ENCODE results near the gene DTWD1. TPM values are rescaled to one million over a fixed set of nuclear protein-coding genes. Genes with fewer than 3 reads are reported as not detected.

Gene DTWD1
- total and polyA plus RNA-seq, 2 of the 4 experiments (the other 2 are of a cell fraction) = 19.9 to 20.1 TPM

- 0 out of 2 replicates have a peak, but pooled peaks cover 2% of the 10 kb centered on the region for H3K4me1 ChIP-seq (ENCODE audit: control insufficient read depth, insufficient read depth, low read length)
- H3K36me3 ChIP-seq (ENCODE audit: control insufficient read depth, insufficient read depth, low read length) = no peaks in the 10 kb centered on the region
- BruUV-seq (replicated peaks) = no TSS peak
- in situ Hi-C loops (cut with MboI; ENCODE audit: low sequenced_read_pairs) = no loop called here
- peaks cover 17% of the 10 kb centered on the region for H3K9me3 ChIP-seq (ENCODE audit: control insufficient read depth, insufficient read depth, low read length)
- H2AK5ac ChIP-seq (ENCODE audit: low read depth, low read length) = 0 out of 2 replicates have a peak overlapping the region, but pooled peaks have one; percentile 47
- no peak overlapping the region for H3K23ac ChIP-seq (ENCODE audit: low read depth, low read length)
- H3K14ac ChIP-seq (replicated peaks; ENCODE audit: low read depth, low read length) = no peak overlapping the region
- DNase-seq = no peak
- no peak overlapping the region for H3K4me2 ChIP-seq (ENCODE audit: low read depth, low read length)
- no peak overlapping the region for H2BK5ac ChIP-seq (ENCODE audit: low read depth, low read length, poor library complexity, severe bottlenecking)
- POLR2A ChIA-PET (ENCODE audit: unreplicated experiment) = no interaction called here
- no peak overlapping the region; the same call in 1 of the 2 replicates for H3K18ac ChIP-seq (ENCODE audit: low read depth, low read length)
- no peak overlapping the region for H2BK120ac ChIP-seq (ENCODE audit: low read depth, low read length)
- CTCF ChIA-PET = no interaction called here
- no peak overlapping the region for H2AFZ ChIP-seq (replicated peaks; ENCODE audit: low read length, poor library complexity)
- dilution Hi-C loops (cut with HindIII; ENCODE audit: low sequenced_read_pairs, unreplicated experiment) = no loop called here
- no peak overlapping the region for H4K91ac ChIP-seq (ENCODE audit: insufficient read depth, low read depth, low read length)
- no peak overlapping the region for H2BK20ac ChIP-seq (ENCODE audit: low read depth, low read length)
- H2BK15ac ChIP-seq (ENCODE audit: low read depth, low read length) = no peak overlapping the region
- H3K56ac ChIP-seq (ENCODE audit: extremely low read depth, insufficient read depth, low read length) = no peak overlapping the region
- no peak overlapping the region for H3K27ac ChIP-seq (ENCODE audit: insufficient read depth, low read length)
- H3K9ac ChIP-seq (ENCODE audit: low read depth, low read length) = no peak overlapping the region
- no peaks in the 10 kb centered on the region for H3K27me3 ChIP-seq (ENCODE audit: control insufficient read depth, insufficient read depth, low read length)
- no peaks in the 10 kb centered on the region for H4K20me1 ChIP-seq (ENCODE audit: insufficient read depth, low read length)
- H3K79me1 ChIP-seq (ENCODE audit: low read depth in 1 of 2, low read length in 2 of 2) = no peaks in the 10 kb centered on the region
- no peak overlapping the region for H4K5ac ChIP-seq (ENCODE audit: low read depth, low read length)
- ATAC-seq (ENCODE audit: low read depth) = no peak
- no peak overlapping the region for H3K4me3 ChIP-seq (ENCODE audit: insufficient read depth, low read depth, low read length)
- no peak overlapping the region for H3K4ac ChIP-seq (ENCODE audit: low read depth, low read length)
- TF ChIP-seq, protein P1, sequence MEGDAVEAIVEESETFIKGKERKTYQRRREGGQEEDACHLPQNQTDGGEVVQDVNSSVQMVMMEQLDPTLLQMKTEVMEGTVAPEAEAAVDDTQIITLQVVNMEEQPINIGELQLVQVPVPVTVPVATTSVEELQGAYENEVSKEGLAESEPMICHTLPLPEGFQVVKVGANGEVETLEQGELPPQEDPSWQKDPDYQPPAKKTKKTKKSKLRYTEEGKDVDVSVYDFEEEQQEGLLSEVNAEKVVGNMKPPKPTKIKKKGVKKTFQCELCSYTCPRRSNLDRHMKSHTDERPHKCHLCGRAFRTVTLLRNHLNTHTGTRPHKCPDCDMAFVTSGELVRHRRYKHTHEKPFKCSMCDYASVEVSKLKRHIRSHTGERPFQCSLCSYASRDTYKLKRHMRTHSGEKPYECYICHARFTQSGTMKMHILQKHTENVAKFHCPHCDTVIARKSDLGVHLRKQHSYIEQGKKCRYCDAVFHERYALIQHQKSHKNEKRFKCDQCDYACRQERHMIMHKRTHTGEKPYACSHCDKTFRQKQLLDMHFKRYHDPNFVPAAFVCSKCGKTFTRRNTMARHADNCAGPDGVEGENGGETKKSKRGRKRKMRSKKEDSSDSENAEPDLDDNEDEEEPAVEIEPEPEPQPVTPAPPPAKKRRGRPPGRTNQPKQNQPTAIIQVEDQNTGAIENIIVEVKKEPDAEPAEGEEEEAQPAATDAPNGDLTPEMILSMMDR (conservative IDR thresholded peaks at IDR 0.05; ENCODE audit: low read depth, low read length) = no peak
- H3K9me1 ChIP-seq (ENCODE audit: insufficient read depth, low read length) = no peaks in the 10 kb centered on the region
- H2AK9ac ChIP-seq (replicated peaks; ENCODE audit: low read depth, low read length, poor library complexity) = no peak overlapping the region
- WGBS, 2 experiments (ENCODE audit: extremely low coverage in 2 of 2, insufficient read length in 1 of 2) = 92% methylated on average over 1 of the region's 1 CpG; no CpG with 5 or more reads in 1 of the 2 experiments
- H4K8ac ChIP-seq (ENCODE audit: low read depth in 2 of 2, low read length in 2 of 2) = no peak overlapping the region
- intact Hi-C loops (cut with micrococcal nuclease) = no loop called here
Observed at GRCh38 chr15:49656734-49657133, 35.9 kb downstream of the DTWD1 start.
